ENCODE results near the gene SCRT2. TPM values are rescaled to one million over a fixed set of nuclear protein-coding genes. Genes with fewer than 3 reads are reported as not detected.

The SCRT2 gene
- total RNA-seq, 1 experiment from 2014 or later = not detected

- H3K27me3 ChIP-seq (ENCODE audit: insufficient read depth, low read length) = no peaks in the 10 kb centered on the region
- TF ChIP-seq SRF (IDR thresholded peaks at IDR 0.05; ENCODE audit: low read depth) = no peak
- TF ChIP-seq ATF3 (IDR thresholded peaks at IDR 0.05) = no peak
- no peak for TF ChIP-seq ZFX (IDR thresholded peaks at IDR 0.05)
- TF ChIP-seq EZH2 (IDR thresholded peaks at IDR 0.05) = no peak
- TF ChIP-seq EZH2phosphoT487 (IDR thresholded peaks at IDR 0.05; ENCODE audit: borderline replicate concordance) = no peak
- no peak for TF ChIP-seq CEBPB (IDR thresholded peaks at IDR 0.05; ENCODE audit: low read depth)
- TF ChIP-seq EGR1 (IDR thresholded peaks at IDR 0.05; ENCODE audit: low read depth) = no peak
- no peak for TF ChIP-seq RAD21 (IDR thresholded peaks at IDR 0.05; ENCODE audit: low read depth)
- no peak for TF ChIP-seq POLR2AphosphoS5 (IDR thresholded peaks at IDR 0.05; ENCODE audit: low read depth, low read length)
- no peak for TF ChIP-seq SP1 (IDR thresholded peaks at IDR 0.05; ENCODE audit: low read depth)
- TF ChIP-seq TCF7L2 (IDR thresholded peaks at IDR 0.05; ENCODE audit: borderline replicate concordance, extremely low read depth, insufficient read depth, insufficient read length) = no peak
- no peak for TF ChIP-seq ELF1 (IDR thresholded peaks at IDR 0.05; ENCODE audit: borderline replicate concordance, low read depth)
- no peak for TF ChIP-seq JUND (IDR thresholded peaks at IDR 0.05)
- TF ChIP-seq, protein P1, sequence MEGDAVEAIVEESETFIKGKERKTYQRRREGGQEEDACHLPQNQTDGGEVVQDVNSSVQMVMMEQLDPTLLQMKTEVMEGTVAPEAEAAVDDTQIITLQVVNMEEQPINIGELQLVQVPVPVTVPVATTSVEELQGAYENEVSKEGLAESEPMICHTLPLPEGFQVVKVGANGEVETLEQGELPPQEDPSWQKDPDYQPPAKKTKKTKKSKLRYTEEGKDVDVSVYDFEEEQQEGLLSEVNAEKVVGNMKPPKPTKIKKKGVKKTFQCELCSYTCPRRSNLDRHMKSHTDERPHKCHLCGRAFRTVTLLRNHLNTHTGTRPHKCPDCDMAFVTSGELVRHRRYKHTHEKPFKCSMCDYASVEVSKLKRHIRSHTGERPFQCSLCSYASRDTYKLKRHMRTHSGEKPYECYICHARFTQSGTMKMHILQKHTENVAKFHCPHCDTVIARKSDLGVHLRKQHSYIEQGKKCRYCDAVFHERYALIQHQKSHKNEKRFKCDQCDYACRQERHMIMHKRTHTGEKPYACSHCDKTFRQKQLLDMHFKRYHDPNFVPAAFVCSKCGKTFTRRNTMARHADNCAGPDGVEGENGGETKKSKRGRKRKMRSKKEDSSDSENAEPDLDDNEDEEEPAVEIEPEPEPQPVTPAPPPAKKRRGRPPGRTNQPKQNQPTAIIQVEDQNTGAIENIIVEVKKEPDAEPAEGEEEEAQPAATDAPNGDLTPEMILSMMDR (IDR thresholded peaks at IDR 0.05 in 2 of 3, conservative IDR thresholded peaks at IDR 0.05 in 1 of 3; ENCODE audit: borderline replicate concordance in 1 of 3, insufficient read depth in 1 of 3, low read depth in 2 of 3, low read length in 2 of 3) = no peak
- TF ChIP-seq CBX3 (IDR thresholded peaks at IDR 0.05; ENCODE audit: low read depth) = no peak
- no peak for TF ChIP-seq SIN3A (IDR thresholded peaks at IDR 0.05; ENCODE audit: low read depth)
- TF ChIP-seq, protein P2, sequence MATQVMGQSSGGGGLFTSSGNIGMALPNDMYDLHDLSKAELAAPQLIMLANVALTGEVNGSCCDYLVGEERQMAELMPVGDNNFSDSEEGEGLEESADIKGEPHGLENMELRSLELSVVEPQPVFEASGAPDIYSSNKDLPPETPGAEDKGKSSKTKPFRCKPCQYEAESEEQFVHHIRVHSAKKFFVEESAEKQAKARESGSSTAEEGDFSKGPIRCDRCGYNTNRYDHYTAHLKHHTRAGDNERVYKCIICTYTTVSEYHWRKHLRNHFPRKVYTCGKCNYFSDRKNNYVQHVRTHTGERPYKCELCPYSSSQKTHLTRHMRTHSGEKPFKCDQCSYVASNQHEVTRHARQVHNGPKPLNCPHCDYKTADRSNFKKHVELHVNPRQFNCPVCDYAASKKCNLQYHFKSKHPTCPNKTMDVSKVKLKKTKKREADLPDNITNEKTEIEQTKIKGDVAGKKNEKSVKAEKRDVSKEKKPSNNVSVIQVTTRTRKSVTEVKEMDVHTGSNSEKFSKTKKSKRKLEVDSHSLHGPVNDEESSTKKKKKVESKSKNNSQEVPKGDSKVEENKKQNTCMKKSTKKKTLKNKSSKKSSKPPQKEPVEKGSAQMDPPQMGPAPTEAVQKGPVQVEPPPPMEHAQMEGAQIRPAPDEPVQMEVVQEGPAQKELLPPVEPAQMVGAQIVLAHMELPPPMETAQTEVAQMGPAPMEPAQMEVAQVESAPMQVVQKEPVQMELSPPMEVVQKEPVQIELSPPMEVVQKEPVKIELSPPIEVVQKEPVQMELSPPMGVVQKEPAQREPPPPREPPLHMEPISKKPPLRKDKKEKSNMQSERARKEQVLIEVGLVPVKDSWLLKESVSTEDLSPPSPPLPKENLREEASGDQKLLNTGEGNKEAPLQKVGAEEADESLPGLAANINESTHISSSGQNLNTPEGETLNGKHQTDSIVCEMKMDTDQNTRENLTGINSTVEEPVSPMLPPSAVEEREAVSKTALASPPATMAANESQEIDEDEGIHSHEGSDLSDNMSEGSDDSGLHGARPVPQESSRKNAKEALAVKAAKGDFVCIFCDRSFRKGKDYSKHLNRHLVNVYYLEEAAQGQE (IDR thresholded peaks at IDR 0.05; ENCODE audit: low read depth) = no peak
- no peak for TF ChIP-seq ZNF274 (IDR thresholded peaks at IDR 0.05; ENCODE audit: low read depth, low read length)
- TF ChIP-seq, protein P3, sequence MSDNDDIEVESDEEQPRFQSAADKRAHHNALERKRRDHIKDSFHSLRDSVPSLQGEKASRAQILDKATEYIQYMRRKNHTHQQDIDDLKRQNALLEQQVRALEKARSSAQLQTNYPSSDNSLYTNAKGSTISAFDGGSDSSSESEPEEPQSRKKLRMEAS (IDR thresholded peaks at IDR 0.05) = no peak
Observed at GRCh38 chr20:719816-720215, 44.2 kb upstream of the SCRT2 start.

More at GRCh38 chr20:719816-720215, 44.2 kb upstream of the SCRT2 start:
- no peaks in the 10 kb centered on the region for H3K9me3 ChIP-seq (ENCODE audit: control insufficient read depth in 1 of 2, insufficient read depth in 1 of 2, low read depth in 1 of 2, low read length in 2 of 2)
- RAD21 ChIA-PET (ENCODE audit: low non-redundant PET in 1 of 2, low total read pairs in 2 of 2, uncharacterized antibody in 2 of 2, unreplicated experiment in 2 of 2) = no interaction called here
- no peak for DNase-seq (ENCODE audit: low read depth, low spot score)
- no peak overlapping the region for H3K9ac ChIP-seq (ENCODE audit: low read length)
- ATAC-seq = no peak
- no TSS peak for BruUV-seq (replicated peaks)
- intact Hi-C loops (cut with micrococcal nuclease) = no loop called here
- H3K4me2 ChIP-seq (ENCODE audit: low read length) = no peak overlapping the region
- H4K20me1 ChIP-seq (ENCODE audit: insufficient read depth) = no peaks in the 10 kb centered on the region
- no peak overlapping the region for H3K27ac ChIP-seq (ENCODE audit: low read depth, low read length)
- CTCF ChIA-PET = no interaction called here
- H3K36me3 ChIP-seq (ENCODE audit: control insufficient read depth in 1 of 2, insufficient read depth in 2 of 2, low read length in 2 of 2) = no peaks in the 10 kb centered on the region
- no peaks in the 10 kb centered on the region for H3K79me2 ChIP-seq (ENCODE audit: insufficient read depth, low read length)
- H3K4me1 ChIP-seq (ENCODE audit: control insufficient read depth in 1 of 2, insufficient read depth in 2 of 2, low read length in 2 of 2) = 0 out of 4 replicates have a peak, but pooled peaks cover 0 to 5% of the 10 kb centered on the region in 2 experiments
- no peak overlapping the region for H2AFZ ChIP-seq (ENCODE audit: low read depth, low read length, poor library complexity, severe bottlenecking)
- POLR2A ChIA-PET = no interaction called here
- H3K4me3 ChIP-seq (replicated peaks in 1 of 2; ENCODE audit: low read depth in 1 of 2, low read length in 2 of 2) = no peak overlapping the region
- no peaks in the 10 kb centered on the region for H3K9me2 ChIP-seq (ENCODE audit: insufficient read depth)

Data from HCT116 (cell line).